ENCODE results near the gene DCDC1.

DCDC1 gene

DNA sequence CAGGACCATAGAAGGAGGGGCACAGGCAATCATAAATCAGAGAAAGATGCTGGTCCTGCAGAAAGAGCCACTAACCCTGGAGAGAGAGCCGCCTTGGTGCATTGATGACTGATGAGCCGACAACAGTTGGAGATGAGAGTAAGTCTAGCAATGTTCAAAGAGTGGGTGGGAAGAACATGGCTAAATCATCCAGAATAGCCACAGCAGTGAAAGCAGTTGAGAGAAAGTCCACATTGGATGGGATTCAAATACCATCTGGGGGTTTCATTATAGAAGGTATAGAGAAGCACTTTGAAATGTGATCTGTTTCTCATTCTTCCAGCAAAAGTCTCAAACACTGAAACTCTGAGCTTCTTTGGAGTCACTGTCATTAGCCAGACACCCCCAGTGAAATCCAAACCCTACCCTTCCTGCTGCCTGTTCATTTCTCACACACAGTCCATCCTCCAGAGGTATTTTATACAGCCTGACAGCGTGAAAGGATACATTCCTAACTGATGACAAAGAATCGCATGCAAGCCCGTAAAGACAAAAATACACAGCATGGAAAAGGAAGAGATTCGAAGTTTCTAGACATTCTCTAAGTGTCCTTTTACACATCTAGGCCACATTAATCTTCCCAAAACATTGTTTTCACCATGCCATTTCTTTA lies 480.3 kb downstream of the DCDC1 start:
- no peak for DNase-seq
- TF ChIP-seq GATA1 (IDR thresholded peaks at IDR 0.05; ENCODE audit: low read depth, low read length): no peak
- TF ChIP-seq POLR2A (IDR thresholded peaks at IDR 0.05; ENCODE audit: low read length): no peak

- TF ChIP-seq POLR2A (IDR thresholded peaks at IDR 0.05; ENCODE audit: low read length): no peak
- DNase-seq: no peak
Observed at GRCh38 chr11:30879322-30880005, 490.1 kb downstream of the DCDC1 start.

DNA sequence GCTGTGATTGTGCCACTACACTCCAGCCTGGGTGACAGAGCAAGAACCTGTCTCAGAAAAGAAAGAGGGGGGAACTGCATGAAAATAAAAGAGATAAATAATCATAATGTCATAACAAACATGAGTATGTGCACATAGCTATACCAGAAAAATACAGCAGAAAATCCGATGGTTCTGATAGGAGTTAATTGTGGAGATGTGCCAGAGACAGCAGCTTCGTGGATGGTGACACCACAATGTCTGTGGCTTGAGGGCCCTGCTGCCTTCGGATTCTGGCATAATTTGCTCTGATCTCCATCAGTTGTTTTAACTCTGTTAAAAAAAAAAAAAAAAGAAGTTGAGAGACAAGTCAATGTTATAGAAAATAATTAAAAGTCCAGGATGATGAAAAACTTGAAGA lies 491.1 kb downstream of the DCDC1 start:
- TF ChIP-seq POLR2A (IDR thresholded peaks at IDR 0.05; ENCODE audit: low read length) (no peak), GATA1 (IDR thresholded peaks at IDR 0.05; ENCODE audit: low read depth, low read length) (no peak)
- no peak for DNase-seq

DNA sequence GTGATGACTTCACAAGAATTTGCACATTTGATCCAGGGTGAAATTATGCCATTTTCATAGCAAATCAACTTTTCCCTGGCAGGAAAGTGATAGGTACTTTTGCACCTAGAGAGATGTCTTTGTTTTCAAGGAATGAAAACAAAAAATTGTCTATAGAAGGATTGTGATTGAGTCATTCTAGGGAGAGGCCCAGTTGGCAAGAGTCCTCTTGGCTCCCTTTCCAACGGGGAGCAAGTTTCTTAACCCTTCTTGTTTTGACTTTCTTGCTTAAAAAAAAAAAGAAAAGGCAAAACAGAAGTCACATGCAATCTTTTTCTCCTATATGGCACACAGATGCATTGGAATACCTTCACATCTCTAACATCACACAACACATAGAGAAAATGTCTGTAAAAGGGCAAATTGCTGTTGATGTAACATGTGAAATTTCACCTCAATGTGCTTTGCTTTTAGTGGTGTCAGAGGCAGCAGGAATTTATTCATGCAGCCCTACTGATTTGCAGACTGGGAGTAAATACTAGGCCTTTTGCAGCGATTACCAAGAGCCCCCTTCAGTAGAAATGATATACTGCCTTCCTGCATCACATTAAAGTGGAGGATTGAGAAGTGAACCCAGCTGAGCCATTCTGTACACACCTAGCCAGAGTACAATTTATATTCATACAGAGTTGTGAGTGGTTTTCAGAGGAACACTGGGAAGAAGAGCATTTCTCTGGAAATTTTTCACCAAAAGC lies 492.7 kb downstream of the DCDC1 start:
- no peak for DNase-seq
- TF ChIP-seq GATA1 (IDR thresholded peaks at IDR 0.05; ENCODE audit: low read depth, low read length): no peak
- TF ChIP-seq POLR2A (IDR thresholded peaks at IDR 0.05; ENCODE audit: low read length): no peak

DNA sequence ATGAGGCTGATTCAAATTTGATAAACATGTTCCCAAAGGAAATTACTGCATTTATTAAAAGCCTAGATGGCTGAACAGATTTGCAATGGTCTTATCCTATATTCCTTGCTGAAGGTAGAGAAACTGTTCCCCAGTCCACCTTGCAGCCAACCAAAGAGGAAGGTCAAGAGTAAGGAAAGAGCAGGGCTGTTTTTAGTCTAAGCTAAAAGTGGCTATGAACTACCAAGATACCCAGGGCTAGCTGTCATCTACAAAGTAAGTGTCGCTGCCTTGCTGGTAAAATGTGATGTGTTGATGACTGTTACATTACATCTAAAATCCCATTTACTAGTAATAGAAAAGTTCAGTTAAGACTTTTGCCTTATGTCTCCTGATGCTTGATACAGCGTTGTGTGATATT lies 493.3 kb downstream of the DCDC1 start:
- TF ChIP-seq POLR2A (IDR thresholded peaks at IDR 0.05; ENCODE audit: low read length) (no peak), GATA1 (IDR thresholded peaks at IDR 0.05; ENCODE audit: low read depth, low read length) (no peak)
- no peak for DNase-seq

GRCh38 chr11:30875806-30876205 lies 493.7 kb downstream of the DCDC1 start:
- DNase-seq: no peak
- TF ChIP-seq GATA1 (IDR thresholded peaks at IDR 0.05; ENCODE audit: low read depth, low read length) (no peak), POLR2A (IDR thresholded peaks at IDR 0.05; ENCODE audit: low read length) (no peak)

GRCh38 chr11:30873924-30874610 lies 495.5 kb downstream of the DCDC1 start:
- DNase-seq: no peak
- TF ChIP-seq GATA1 (IDR thresholded peaks at IDR 0.05; ENCODE audit: low read depth, low read length) (no peak), POLR2A (IDR thresholded peaks at IDR 0.05; ENCODE audit: low read length) (no peak)

DNA sequence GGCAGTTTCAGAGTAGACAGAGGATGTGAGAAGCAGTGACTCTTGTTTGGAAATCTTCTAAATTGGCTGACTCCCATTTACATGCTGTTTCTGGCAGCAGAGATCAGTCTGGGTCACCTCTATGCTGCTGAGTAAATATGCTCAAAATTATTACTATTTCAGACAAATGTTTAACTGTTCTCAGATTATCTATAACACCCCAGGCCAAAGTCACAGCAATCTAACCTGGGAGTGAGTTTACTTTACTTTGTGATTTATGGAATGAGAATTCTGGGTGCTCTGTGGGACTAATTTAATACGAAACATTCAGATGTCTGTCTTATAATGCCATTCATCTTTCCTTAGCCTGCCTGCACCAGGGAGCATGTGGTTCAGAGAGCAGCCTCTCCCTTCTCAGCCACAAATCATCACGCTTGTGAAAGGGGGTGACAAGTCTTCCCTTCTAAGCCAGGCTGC lies 500.9 kb downstream of the DCDC1 start:
- DNase-seq: no peak
- TF ChIP-seq POLR2A (IDR thresholded peaks at IDR 0.05; ENCODE audit: low read length): no peak
- no peak for TF ChIP-seq GATA1 (IDR thresholded peaks at IDR 0.05; ENCODE audit: low read depth, low read length)

GRCh38 chr11:30863209-30863608 lies 506.3 kb downstream of the DCDC1 start:
- TF ChIP-seq GATA1 (IDR thresholded peaks at IDR 0.05; ENCODE audit: low read depth, low read length) (no peak), POLR2A (IDR thresholded peaks at IDR 0.05; ENCODE audit: low read length) (no peak)
- DNase-seq: no peak

- no peak for DNase-seq
- TF ChIP-seq GATA1 (IDR thresholded peaks at IDR 0.05; ENCODE audit: low read depth, low read length): no peak
- no peak for TF ChIP-seq POLR2A (IDR thresholded peaks at IDR 0.05; ENCODE audit: low read length)
Observed at GRCh38 chr11:30861531-30861930, 508.0 kb downstream of the DCDC1 start.

DNA sequence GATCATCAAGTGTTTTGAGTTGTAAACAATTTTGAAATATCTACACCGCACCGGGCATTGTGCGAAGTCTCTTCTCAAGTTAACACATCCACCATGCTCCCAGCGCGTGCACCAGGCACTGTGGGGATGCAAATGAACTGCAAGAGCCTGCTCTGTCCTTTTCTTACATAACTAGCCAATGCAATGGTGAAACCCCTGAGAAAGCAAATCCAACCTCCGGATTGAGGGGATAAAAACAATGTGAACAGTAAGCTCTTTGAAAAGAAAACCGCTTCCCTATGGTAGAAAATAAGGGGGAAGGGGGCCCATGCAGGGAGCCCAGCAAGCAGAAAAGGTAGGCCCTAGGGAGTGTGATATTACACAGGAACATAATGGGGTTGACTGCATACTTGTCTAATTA lies 508.5 kb downstream of the DCDC1 start:
- no peak for TF ChIP-seq GATA1 (IDR thresholded peaks at IDR 0.05; ENCODE audit: low read depth, low read length)
- DNase-seq: no peak

GRCh38 chr11:30860146-30860545 lies 509.4 kb downstream of the DCDC1 start:
- no peak for TF ChIP-seq POLR2A (IDR thresholded peaks at IDR 0.05; ENCODE audit: low read length)
- TF ChIP-seq GATA1 (IDR thresholded peaks at IDR 0.05; ENCODE audit: low read depth, low read length): no peak
- DNase-seq: no peak

DNA sequence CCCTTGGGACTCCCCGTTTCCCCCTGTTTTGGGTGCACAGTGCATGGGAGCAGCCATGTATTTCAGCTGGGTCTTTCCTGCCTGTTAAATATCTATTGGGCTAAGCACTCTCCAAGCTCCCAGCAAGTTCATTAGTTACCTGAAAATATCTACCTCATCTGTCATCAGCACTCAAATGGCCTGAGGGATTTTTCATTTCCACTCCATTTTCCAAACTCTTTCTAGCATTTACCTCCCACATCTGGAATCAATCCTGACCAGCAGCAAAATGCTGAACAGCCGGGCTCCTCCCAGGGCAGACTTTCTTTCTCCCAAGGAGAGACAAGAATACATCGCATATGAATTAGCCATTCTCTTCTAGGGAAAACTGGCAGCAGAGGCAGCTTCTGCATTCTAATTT lies 509.9 kb downstream of the DCDC1 start:
- TF ChIP-seq GATA1 (IDR thresholded peaks at IDR 0.05; ENCODE audit: low read depth, low read length) (no peak), POLR2A (IDR thresholded peaks at IDR 0.05; ENCODE audit: low read length) (no peak)
- no peak for DNase-seq

DNA sequence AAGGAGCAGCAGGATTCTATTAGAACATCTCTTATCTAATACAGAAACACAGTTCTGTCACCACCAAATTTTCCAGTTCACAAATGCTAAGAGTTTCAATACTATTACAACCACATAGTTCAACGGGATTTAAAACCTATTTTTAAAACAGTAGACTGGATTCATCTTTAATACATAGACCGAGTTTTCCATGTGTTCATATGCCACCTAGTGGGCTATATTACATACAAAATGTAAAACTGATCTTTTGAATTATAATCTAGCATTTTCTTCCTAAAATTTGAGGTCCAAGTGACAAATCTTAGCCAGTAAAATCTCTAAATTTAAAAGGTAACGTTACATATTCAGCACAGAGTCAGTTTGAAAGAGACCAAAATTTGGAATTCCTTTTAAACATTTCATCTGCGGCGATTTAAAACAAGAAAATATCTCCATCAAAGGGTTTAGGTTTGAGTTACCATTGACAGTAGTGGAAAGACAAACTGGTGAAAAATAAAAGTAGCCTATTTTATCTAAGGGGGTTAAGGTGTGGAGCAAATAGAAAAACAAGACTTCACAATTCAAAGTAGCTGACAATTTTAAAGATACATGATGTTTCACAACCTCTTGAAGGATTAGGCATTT lies 514.0 kb downstream of the DCDC1 start:
- TF ChIP-seq GATA1 (IDR thresholded peaks at IDR 0.05; ENCODE audit: low read depth, low read length) (no peak), POLR2A (IDR thresholded peaks at IDR 0.05; ENCODE audit: low read length) (no peak)
- no peak for DNase-seq
